ENCODE measurements around the gene ZNFX1. TPM values are rescaled to one million over a fixed set of nuclear protein-coding genes. Genes with fewer than 3 reads are reported as not detected.

Gene ZNFX1
- total RNA-seq, 4 donors from 2014 or later = 28.7 to 34.9 (median 31.1) TPM

DNA sequence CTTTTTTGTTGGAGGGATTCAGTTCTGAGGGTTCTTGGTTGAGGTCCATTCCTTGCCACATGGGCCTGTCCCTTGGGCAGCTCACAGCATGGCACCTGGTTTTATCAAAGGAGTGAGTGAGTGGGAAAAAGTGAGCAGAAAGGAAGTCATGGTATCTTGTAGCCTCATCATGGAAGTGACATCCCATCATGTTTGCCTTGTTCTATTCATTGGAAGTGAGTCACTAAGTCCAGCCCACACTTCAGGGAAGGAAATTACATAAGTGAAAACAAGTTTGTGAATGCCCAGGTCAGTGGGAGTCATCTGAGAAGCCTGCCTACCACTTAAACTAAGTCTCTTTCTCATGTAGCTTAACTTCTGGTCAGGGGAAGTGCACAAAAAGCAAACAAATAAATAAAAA lies 32.8 kb upstream of the ZNFX1 start:
- in situ Hi-C loops (cut with MboI; ENCODE audit: low sequenced_read_pairs in 4 of 4) = no loop called here

DNA sequence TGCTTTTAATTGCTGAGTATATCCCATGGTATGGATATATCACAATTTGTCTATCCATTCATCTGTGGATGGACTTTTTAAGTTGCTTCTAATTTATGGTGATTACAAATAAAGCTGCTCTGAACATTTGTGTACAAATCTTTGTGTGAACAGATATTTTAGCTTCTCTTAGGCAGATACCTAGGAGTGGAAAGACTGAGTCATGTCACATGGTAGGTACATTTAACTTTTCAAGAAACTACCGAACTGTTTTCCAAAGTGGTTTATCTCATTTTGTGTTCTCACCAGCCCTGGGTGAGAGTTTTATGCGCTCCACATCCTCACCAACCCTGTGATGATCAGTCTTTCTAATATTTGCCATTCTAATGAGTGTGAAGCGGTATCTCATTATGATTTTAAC lies 31.0 kb upstream of the ZNFX1 start:
- in situ Hi-C loops (cut with MboI; ENCODE audit: low sequenced_read_pairs in 4 of 4) = no loop called here
- H3K27ac ChIP-seq = no peak overlapping the region
- no peak overlapping the region for H3K4me3 ChIP-seq
- H3K27me3 ChIP-seq = no peaks in the 10 kb centered on the region
- DNase-seq = no peak
- no peaks in the 10 kb centered on the region for H3K9me3 ChIP-seq
- no peaks in the 10 kb centered on the region for H3K4me1 ChIP-seq
- no peak for ATAC-seq
- no peaks in the 10 kb centered on the region for H3K36me3 ChIP-seq
- intact Hi-C loops (cut with DNase I; ENCODE audit: low total_unique reads) = no loop called here
- TF ChIP-seq, protein P1, sequence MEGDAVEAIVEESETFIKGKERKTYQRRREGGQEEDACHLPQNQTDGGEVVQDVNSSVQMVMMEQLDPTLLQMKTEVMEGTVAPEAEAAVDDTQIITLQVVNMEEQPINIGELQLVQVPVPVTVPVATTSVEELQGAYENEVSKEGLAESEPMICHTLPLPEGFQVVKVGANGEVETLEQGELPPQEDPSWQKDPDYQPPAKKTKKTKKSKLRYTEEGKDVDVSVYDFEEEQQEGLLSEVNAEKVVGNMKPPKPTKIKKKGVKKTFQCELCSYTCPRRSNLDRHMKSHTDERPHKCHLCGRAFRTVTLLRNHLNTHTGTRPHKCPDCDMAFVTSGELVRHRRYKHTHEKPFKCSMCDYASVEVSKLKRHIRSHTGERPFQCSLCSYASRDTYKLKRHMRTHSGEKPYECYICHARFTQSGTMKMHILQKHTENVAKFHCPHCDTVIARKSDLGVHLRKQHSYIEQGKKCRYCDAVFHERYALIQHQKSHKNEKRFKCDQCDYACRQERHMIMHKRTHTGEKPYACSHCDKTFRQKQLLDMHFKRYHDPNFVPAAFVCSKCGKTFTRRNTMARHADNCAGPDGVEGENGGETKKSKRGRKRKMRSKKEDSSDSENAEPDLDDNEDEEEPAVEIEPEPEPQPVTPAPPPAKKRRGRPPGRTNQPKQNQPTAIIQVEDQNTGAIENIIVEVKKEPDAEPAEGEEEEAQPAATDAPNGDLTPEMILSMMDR (IDR thresholded peaks at IDR 0.05 in 4 of 5, conservative IDR thresholded peaks at IDR 0.05 in 1 of 5) = no peak
- TF ChIP-seq POLR2A (IDR thresholded peaks at IDR 0.05) = no peak

More for the DNA sequence above, 32.8 kb upstream of the ZNFX1 start:
- no peaks in the 10 kb centered on the region for H3K27me3 ChIP-seq
- no peak for ATAC-seq
- no peak overlapping the region for H3K27ac ChIP-seq
- no peaks in the 10 kb centered on the region for H3K36me3 ChIP-seq
- no peak for DNase-seq
- TF ChIP-seq, protein P1 (IDR thresholded peaks at IDR 0.05 in 4 of 5, conservative IDR thresholded peaks at IDR 0.05 in 1 of 5) = no peak
- no peak for TF ChIP-seq POLR2A (IDR thresholded peaks at IDR 0.05)
- H3K4me1 ChIP-seq = no peaks in the 10 kb centered on the region
- intact Hi-C loops (cut with DNase I; ENCODE audit: low total_unique reads) = no loop called here
- H3K9me3 ChIP-seq = no peaks in the 10 kb centered on the region
- no peak overlapping the region for H3K4me3 ChIP-seq

DNA sequence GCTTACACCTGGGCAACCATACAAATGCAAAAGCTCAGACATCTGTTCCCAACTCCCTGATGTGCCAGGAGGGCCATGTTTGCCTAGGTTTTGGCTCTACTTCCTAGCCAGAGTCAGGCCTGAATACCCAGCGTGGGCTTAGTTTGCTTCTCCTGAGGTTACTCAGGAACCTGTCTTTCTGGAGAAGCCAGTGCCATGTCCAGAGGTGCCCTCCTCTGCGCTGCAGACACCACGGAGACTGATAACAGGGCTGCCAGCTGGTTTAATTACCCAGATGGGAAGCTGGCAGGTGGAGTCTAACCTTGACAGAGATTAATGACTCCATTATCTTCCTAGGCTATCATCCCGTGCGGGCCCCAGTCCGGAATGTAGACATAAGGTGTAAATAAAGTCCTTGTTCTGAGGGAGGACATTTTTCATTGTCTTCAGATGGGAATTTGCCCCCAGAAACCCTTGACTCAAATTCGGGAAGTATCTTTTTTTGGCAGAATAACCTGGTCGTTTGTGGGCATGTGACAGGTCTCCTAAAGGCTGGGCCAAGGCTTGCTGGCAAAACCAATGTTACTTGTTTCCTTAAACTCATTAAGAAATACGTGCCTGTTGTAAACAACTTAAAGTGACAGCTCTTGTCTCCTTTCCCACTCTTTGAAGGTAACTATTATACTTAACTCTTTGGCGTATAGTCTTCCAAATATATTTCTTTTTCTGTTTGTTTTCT lies 29.2 kb upstream of the ZNFX1 start:
- intact Hi-C loops (cut with DNase I; ENCODE audit: low total_unique reads) = no loop called here
- Histone ChIP-seq H3K9me3 (no peaks in the 10 kb centered on the region), H3K27ac (no peak overlapping the region), H3K4me3 (no peak overlapping the region), H3K36me3 (no peaks in the 10 kb centered on the region), H3K27me3 (no peaks in the 10 kb centered on the region), H3K4me1 (no peaks in the 10 kb centered on the region)
- no peak for DNase-seq
- in situ Hi-C loops (cut with MboI; ENCODE audit: low sequenced_read_pairs in 4 of 4) = no loop called here
- ATAC-seq = no peak
- no peak for TF ChIP-seq POLR2A (IDR thresholded peaks at IDR 0.05)
- TF ChIP-seq, protein P1 (IDR thresholded peaks at IDR 0.05 in 4 of 5, conservative IDR thresholded peaks at IDR 0.05 in 1 of 5) = no peak

DNA sequence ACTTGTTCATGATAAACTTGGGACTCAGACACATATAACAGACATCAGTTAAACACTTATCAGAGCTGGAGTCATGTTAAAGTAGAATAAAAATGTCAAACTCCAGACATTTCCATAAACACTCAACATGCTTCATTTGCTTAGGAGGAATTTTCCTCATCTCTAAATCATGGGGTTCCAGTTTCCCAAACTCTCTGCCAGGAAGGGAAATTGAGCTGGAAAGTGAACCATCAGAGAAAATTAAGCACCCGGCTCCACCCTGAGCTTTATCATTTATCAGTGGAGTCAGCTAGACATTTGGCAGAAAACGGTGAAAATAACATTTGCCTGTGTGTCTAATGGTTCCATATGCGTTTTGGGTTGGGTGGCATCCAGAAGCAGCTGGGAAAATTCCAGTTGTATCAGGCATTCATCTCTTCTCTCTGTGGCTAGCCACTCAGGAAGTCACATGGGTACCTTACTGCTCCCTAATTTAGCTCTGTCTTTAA lies 25.3 kb upstream of the ZNFX1 start:
- H3K36me3 ChIP-seq = no peaks in the 10 kb centered on the region
- in situ Hi-C loops (cut with MboI; ENCODE audit: low sequenced_read_pairs in 4 of 4) (no loop called here), intact Hi-C loops (cut with DNase I; ENCODE audit: low total_unique reads) (no loop called here)
- no peaks in the 10 kb centered on the region for H3K4me1 ChIP-seq
- no peak for DNase-seq
- H3K27ac ChIP-seq = no peak overlapping the region
- no peaks in the 10 kb centered on the region for H3K9me3 ChIP-seq
- no peak overlapping the region for H3K4me3 ChIP-seq
- TF ChIP-seq, protein P1 (IDR thresholded peaks at IDR 0.05 in 4 of 5, conservative IDR thresholded peaks at IDR 0.05 in 1 of 5) = no peak
- TF ChIP-seq POLR2A (IDR thresholded peaks at IDR 0.05) = no peak
- no peaks in the 10 kb centered on the region for H3K27me3 ChIP-seq
- no peak for ATAC-seq

All from gastrocnemius medialis (tissue), 4 donors.